NT2/D1 (cell line): ENCODE data around the gene PRX.

Experiments used
- YY1 ChIP-seq: IDR thresholded peaks from 2 replicates; pipeline ENCODE4 v1.6.1; 2011; ENCODE audit not compliant: insufficient read length, insufficient read depth
- ZNF274 ChIP-seq: IDR thresholded peaks from 2 replicates; pipeline ENCODE4 v1.6.1; 2011; ENCODE audit warnings: mild to moderate bottlenecking, low read depth, low read length

- TF ChIP-seq ZNF274 = no peak
- no peak for TF ChIP-seq YY1
Measured at GRCh38 chr19:40403262-40403984, 9.8 kb downstream of the PRX start.
